SHP77 (cell line): ENCODE data around the gene TGFB3.
"Not testable (repeated sequence)": the region's sequence is repeated elsewhere in the genome, so short reads cannot be mapped to it uniquely, and the experiment has no call there.

Source experiments
- DNase-seq, 2 experiments: peaks; one replicate each; lab custom pipeline; 2025; lab: John Stamatoyannopoulos, UW

TGFB3 gene

DNA sequence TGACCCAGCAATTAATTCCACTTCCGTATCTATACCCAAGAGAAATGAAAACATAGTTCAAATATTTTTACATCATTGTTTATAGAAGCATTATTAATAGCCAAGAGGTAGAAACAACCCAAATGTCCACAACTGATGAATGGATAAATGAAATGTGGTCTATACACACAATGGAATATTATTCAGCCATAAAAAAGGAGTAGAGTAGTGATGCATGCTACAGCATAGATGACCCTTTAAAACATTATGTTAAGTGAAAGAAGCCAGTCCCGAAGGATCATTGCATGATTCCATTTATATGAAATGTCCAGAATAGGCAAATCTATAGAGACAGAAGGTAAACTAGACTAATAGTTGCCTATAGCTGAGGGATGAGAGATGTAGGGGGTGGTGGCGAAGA lies 29.3 kb downstream of the TGFB3 start:
- no peak for DNase-seq

DNA sequence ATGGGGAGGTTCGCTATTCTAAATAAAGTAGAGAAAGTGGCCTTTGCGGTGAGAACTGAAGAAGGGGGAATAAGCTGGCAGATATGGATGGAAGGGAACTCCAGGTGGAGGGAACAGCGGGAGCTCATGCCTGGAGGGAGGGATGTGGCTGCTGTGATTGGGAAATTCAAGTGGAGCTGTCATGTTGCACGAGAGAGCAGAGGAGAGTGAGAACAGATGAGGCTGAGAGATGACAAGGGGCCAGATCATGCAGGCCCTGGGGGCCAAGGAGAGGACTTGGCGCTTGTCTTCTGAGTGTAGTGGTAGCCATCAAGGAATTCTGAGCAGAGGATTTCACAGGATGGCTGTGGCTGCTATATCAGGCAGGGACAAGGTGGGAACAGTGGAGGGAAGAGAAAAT lies 35.0 kb downstream of the TGFB3 start:
- no peak for DNase-seq

DNA sequence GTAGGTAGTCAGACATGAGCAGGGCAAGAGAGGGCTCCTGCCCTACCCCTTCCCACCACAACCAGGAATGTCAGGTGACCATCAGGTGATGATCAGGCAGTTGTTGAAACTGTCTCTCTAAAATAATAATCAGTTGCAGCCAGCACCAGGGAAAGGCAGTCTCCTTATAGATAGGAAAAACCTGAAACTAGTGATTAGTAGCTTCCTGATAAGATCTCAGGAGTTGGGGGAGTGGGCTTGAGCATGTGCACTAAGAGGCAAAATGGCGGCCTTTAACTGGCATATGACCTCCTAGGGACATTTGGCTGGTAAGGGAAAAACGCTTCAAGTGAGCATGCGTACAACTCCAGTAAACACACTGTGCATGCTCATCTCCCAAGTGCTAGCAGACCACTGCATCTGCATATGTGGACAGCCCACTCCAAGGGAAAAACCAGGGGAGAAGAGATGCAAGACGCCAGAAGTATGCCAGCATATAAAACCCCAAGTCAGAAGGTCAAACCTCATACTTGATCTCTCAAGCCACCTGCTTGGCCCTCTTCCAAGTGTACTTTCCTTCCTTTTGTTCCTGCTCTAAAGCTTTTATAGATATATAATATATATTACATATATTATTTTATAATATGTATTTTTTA lies 37.1 kb downstream of the TGFB3 start:
- DNase-seq = no peak

DNA sequence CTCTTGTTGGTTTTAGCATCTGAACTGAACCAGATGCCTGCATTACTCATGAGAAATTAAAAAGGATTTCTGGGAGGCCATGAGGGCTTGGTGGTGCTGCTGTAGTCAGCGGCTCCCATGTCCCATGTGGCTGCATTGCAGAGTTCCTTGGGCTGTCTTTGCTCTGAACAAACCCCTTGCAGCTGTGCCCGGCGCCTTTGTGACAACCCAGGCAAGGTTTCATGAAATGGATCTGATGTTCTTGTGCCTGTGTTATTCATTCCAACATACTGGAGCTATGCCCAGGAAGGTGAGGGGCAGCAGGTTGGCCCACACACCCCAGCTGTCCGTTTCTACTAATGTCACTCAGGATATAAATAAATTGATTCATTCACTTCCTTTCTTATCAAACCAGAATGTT lies 40.8 kb downstream of the TGFB3 start:
- no peak for DNase-seq

DNA sequence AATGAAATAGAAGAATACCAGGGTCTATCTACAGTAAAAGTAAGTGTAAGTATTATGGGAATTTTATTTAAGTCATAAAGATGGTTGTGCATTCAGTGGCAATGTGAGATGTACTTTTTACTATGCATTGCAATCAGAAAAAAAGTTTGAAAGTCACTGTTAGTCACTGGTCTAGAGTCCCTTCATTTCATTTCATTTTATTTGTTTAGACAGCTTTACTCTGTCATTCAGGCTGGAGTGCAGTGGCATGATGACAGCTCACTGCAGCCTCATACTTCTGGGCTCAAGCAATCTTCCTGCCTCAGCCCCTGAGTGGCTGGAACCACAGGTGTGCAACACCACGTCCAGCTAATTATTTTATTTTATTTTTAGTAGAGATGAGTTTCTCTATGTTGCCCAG lies 42.6 kb downstream of the TGFB3 start:
- DNase-seq = no peak

DNA sequence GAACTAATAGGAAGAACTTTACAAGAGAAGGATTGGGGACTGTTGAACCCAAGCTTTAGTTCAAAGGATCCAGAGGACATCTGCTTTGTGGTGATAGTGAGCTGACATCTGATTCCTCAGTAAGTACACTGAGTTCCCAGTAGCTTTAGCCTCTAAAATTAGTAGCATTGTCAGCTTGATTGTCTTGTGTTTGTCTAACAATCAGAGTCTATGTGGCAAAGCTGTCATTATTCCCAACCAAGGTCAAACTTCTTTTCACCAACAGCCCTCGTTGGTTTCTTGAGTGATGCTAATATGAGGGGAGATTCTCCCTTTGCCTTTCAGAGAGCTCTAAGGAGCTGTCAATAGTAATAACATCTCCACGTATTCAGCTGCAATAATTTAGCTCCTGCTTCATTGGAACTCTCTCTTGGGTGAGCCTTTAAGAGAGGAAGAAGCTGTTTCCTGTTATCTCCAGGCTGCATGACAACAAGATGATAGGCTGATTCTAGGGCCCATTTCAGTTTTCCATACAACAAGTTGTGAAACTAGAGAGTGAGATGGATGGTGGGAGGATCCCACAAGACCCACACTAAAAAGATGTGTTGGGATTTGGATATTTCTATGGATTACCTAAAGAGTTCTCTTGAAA lies 46.7 kb downstream of the TGFB3 start:
- no peak for DNase-seq

DNA sequence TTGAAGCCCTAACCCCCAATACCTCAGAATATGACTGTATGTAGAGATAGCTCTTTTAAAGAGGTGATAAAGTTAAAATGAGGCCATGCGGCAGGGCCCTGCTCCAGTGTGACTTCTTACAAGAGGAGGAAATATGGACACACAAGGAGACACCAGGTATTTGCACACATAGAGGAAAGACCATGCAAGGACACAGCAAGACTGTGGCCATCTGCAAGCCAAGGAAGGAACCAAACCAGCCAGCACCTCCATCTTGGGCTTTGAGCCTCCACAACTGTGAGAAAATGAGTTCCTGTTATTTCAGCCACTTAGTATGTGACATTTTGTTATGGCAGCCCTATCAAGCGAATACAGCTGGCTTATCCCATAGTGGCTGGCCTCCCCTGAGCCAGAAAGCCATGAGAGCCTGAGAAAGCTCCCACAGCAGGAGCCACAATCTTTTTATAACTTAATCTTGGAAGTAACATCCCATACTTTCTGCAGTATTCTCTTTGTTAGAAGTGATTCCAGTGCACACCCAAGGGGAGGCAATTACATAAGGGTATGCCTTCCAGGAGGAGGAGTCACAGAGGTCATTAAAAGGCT lies 48.0 kb downstream of the TGFB3 start:
- no peak for DNase-seq

DNA sequence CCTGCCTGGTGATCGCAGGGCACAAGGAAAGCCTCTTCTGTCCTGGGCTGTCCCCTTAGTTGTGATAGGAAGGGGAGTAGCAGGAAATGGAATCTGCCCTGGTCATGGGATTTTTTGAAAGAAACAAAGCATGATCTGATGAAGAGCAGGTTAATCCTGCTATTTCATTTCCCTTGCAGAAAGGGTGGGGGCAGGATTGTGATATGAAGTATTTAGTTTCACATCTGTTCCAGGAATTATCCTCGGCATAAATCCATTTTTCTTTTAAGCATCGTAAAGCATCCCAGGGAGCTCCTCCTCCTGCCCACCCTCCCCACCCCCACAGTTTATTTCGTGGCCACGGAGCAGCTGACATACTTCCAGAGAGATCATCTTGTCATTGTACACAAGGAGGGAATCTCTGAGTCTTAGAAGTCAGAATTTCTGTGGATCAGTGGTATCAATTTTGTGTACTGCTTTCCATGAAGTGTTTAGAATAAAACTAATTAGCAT lies 53.1 kb downstream of the TGFB3 start:
- DNase-seq = no peak

DNA sequence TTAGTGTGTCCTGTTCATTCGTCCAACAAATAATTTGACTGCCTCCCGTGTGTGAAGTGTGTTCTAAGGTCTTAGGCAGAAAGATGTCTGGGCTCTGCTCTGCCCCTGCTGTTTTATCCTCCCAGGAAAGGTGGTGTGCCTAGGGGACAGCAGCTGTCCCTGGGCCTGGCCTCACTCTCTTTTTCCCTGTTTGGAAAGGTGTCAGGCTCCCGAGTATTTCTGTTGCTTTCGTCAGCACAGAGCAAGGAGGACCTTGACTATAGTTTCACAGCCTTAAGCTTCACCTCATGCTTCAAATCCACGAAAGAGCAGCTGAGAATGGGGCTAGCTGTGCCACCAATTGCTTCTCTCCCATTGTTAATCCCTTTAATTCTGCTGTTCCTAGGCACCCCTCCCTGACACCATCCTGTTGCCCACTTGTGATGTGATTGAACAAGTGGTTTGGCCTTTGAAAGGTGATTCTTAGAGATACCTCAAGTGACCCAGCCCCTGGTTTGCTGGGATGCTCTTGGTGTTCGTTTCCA lies 54.2 kb downstream of the TGFB3 start:
- DNase-seq = no peak

DNA sequence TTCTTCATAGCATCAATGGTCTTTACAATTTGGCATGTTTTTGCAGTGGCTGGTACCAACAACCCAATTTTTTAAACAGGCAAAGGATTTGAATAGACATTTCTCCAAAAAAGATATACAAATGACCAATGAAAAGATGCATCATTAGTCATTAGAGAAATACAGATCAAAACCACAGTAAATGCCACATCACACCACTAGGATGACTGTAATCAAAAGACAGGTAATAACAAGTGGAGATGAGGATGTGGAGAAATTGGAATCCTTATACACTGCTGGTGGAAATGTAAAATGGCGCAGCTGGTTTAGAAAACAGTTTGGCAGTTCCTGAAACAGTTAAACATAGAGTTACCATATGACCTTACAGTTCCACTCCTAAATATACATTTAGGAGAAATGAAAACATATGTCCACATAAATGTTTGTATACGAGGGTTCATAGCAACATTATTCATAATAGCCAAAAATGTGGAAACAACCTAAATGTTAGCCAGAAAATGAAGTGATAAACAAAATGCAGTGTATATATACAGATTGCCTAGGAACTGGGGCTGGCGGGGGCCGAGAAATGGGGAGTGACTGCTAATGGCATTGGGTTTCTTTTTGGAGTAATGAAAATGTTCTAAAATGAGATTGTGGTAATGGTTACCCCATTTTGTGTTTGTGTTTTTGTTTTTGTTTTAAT lies 55.2 kb downstream of the TGFB3 start:
- DNase-seq = no peak

DNA sequence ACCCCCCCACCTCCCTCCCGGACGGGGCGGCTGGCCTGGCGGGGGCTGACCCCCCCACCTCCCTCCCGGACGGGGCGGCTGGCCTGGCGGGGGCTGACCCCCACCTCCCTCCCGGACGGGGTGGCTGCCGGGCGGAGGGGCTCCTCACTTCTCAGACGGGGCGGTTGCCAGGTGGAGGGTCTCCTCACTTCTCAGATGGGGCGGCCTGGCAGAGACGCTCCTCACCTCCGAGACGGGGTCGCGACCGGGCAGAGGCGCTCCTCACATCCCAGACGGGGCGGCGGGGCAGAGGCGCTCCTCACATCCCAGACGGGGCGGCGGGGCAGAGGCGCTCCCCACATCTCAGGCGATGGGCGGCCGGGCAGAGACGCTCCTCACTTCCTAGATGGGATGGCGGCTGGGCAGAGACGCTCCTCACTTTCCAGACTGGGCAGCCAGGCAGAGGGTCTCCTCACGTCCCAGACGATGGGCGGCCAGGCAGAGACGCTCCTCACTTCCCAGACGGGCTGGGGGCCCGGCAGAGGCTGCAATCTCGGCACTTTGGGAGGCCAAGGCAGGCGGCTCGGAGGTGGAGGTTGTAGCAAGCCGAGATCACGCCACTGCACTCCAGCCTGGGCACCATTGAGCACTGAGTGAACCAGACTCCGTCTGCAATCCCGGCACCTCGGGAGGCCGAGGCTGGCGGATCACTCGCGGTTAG lies 56.5 kb downstream of the TGFB3 start:
- not testable (repeated sequence) for DNase-seq

DNA sequence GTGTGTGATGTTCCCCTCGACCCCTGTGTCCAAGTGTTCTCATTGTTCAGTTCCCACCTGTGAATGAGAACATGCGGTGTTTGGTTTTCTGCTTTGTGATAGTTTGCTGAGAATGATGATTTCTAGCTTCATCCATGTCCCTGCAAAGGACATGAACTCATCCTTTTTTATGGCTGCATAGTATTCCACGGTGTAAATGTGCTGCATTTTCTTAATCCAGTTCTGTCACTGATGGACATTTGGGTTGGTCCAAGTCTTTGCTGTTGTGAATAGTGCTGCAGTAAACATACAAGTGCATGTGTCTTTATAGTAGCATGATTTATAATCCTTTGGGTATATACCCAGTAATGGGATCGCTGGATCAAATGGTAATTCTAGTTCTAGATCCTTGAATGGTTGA lies 61.4 kb downstream of the TGFB3 start:
- DNase-seq = not testable (repeated sequence)

DNA sequence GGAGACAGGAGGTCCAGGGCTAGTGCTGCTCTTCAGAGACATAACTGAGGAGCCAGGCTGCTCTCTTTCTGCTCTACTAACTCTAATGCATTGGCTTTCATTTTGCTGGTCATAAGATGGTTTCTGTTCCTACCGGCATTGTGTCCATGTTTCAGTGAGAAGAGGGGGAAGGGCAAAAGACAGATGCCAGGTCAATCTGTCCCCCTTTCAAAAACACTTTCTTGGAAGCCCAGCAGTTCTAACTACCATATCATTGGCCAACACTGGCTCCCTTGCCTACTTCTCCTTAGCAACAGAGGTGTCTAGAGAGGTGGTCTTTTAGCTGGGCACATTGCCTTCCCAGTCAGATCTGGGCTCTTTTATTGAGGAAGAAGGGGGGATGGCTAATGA lies 63.9 kb downstream of the TGFB3 start:
- DNase-seq = no peak

DNA sequence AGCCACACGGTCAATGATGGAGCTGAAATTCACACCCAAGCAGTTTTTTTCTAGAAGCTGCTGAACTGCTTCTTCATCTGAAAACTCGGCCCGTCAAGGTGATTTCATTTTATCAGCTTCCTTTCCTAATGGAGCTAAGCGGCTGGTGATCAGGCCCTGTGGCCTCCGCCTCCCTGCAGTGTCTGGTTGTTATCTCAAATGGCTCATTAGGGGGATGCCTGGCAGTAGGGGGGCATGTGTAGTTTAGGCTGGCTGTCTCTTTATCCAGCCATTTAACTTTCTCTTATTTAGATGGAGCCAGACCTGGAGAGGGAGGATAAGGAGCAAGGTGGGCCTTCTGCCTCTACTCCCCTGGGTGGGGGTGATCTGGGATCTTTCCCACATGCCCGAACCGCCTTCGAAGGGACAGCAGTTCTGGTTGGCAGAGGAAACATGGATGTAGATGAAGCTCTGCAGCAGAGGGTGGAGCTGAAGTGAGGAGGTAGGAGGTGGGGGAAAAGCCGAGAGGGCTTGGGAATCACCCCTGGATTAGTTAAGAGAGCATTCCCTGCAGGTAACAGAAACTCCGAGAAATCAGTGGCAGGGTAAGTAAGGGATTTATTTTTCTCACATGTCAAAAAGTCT lies 64.4 kb downstream of the TGFB3 start:
- no peak for DNase-seq

DNA sequence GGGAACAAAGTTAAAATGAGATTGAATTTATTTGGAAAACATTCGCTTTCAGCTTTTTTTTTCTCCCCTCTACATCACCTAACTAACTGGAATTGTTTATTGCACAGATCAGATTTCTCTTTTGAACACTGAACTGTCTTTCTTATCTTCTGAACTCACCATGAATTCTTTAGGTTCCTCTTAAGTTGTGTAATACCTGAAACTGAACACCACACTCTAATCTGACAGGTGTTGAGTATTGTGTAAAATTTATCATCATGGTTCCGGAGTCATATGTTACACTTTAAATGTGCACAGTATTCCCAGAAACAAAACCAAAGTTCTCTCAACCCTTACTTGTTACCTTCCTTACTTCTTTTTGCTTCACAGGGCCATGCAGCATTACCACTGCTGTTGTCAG lies 66.8 kb downstream of the TGFB3 start:
- no peak for DNase-seq

DNA sequence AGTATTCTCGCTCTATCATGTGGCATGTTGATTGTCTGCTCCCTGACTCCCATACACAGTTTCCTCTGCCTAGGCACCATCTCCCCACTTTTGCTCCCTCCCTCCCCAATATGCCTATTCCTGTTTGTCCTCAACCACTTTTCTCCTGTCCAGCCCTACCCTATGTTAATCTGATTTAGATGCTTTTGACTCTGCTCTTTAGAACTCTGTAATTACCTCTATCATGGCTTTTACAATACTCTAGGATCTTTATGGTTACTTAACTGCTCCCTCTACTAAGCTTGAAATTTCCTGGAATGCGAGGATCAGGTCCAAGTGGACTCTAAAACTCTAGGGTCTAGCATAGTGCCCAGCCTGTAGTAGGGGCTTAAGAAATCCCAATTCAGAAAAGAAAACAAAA lies 68.6 kb downstream of the TGFB3 start:
- no peak for DNase-seq

DNA sequence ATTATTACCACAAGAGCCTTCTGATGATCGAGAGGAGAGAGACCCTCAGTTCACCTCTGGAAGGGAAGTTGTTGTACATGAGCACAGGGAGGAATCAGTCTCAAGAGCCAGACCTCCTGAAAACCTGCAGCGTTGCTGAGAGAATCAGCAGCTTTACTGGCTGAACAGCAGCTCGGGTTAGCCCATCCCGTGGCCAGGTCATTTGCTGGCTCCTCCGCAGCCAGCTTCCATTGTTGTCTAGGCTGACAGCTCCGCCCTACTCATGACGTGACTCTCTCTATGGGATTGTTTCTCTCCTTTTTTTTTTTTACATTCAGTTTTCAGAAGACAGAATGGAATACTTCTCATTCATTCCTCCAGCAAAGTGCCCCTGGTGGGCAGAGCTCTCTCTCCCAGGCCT lies 69.9 kb downstream of the TGFB3 start:
- DNase-seq = no peak

DNA sequence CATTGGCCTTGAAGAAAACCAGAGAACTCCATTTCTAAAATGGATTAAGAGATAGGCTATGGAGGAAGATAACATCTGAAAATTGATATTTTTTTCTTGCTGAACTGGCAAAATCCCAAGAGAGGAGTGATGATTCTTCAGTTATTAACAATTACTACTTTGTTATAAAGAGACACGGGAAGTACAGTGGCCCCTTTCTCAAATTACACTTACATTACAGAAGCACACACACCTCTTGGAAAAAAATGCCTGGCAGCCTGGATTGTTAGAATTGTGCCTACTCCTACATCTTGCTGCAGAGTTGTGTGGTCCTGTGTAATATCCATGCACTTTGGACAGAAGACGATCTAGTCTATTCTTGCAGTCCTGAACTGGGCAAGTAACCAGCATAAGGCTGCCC lies 71.7 kb downstream of the TGFB3 start:
- no peak for DNase-seq

DNA sequence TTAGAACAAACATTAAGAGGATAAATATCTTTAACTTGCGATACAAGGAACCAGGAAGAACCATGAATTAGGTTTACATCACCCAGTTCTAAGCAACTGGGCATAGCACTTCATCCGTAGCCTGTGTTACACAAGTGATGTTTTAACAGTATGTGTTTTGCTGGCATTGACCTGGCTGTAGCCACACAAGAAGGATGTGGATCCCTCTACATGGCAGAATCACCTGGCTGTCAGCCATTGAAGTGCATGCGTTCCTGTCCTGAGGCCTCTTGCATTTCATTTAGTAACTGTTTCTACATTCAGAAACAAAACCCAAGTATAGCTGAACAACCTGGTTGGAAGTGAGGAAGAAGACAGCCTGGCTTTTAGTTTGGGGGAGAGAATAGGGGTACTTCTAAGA lies 72.2 kb downstream of the TGFB3 start:
- no peak for DNase-seq
